HL-60 (cell line): ENCODE measurements around the gene WNT8A.

Experiments
- GABPA ChIP-seq: IDR thresholded peaks from 2 replicates; pipeline ENCODE4 v1.6.1; 2012; ENCODE audit warnings: low read depth
- POLR2AphosphoS5 ChIP-seq: IDR thresholded peaks from 2 replicates; pipeline ENCODE4 v1.6.1; 2012; ENCODE audit warnings: low read depth
- TF ChIP-seq, protein P1 (sequence below): IDR thresholded peaks from one replicate; pipeline ENCODE4 v1.5.1; 2011; ENCODE audit warnings: low read length, control low read depth, inconsistent platforms; ENCODE audit not compliant: insufficient read depth
- TF ChIP-seq, protein P2 (sequence below): IDR thresholded peaks from 2 replicates; pipeline ENCODE4 v1.6.1; 2012; ENCODE audit warnings: low read depth; ENCODE audit not compliant: insufficient replicate concordance

- TF ChIP-seq, protein P1, sequence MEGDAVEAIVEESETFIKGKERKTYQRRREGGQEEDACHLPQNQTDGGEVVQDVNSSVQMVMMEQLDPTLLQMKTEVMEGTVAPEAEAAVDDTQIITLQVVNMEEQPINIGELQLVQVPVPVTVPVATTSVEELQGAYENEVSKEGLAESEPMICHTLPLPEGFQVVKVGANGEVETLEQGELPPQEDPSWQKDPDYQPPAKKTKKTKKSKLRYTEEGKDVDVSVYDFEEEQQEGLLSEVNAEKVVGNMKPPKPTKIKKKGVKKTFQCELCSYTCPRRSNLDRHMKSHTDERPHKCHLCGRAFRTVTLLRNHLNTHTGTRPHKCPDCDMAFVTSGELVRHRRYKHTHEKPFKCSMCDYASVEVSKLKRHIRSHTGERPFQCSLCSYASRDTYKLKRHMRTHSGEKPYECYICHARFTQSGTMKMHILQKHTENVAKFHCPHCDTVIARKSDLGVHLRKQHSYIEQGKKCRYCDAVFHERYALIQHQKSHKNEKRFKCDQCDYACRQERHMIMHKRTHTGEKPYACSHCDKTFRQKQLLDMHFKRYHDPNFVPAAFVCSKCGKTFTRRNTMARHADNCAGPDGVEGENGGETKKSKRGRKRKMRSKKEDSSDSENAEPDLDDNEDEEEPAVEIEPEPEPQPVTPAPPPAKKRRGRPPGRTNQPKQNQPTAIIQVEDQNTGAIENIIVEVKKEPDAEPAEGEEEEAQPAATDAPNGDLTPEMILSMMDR, result no peak
- TF ChIP-seq, protein P2, sequence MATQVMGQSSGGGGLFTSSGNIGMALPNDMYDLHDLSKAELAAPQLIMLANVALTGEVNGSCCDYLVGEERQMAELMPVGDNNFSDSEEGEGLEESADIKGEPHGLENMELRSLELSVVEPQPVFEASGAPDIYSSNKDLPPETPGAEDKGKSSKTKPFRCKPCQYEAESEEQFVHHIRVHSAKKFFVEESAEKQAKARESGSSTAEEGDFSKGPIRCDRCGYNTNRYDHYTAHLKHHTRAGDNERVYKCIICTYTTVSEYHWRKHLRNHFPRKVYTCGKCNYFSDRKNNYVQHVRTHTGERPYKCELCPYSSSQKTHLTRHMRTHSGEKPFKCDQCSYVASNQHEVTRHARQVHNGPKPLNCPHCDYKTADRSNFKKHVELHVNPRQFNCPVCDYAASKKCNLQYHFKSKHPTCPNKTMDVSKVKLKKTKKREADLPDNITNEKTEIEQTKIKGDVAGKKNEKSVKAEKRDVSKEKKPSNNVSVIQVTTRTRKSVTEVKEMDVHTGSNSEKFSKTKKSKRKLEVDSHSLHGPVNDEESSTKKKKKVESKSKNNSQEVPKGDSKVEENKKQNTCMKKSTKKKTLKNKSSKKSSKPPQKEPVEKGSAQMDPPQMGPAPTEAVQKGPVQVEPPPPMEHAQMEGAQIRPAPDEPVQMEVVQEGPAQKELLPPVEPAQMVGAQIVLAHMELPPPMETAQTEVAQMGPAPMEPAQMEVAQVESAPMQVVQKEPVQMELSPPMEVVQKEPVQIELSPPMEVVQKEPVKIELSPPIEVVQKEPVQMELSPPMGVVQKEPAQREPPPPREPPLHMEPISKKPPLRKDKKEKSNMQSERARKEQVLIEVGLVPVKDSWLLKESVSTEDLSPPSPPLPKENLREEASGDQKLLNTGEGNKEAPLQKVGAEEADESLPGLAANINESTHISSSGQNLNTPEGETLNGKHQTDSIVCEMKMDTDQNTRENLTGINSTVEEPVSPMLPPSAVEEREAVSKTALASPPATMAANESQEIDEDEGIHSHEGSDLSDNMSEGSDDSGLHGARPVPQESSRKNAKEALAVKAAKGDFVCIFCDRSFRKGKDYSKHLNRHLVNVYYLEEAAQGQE, result no peak
- TF ChIP-seq POLR2AphosphoS5, result no peak
- TF ChIP-seq GABPA, result no peak
These were observed 55.3 kb downstream of the WNT8A start, which contains the start of gene NME5 for GRCh38 chr5:138138949-138139780.
